Stimulated activated CD8-positive, alpha-beta memory T cell treated with anti-CD3 and anti-CD28 coated beads, Interleukin-4, amount 100 ng/mL, for 4 hours (primary cell): ENCODE data around the gene RPS24.
A peak's percentile ranks its signal among the peaks of the same experiment; 100 is the strongest.
"Not testable (repeated sequence)": the region's sequence is repeated elsewhere in the genome, so short reads cannot be mapped to it uniquely, and the experiment has no call there.

Experiments used
- DNase-seq, 2 donors: peaks; one replicate each; pipeline ENCODE4 v3.0.0-alpha.2; 2020; ENCODE audit warnings: low read depth in 2 of 2, low spot score in 1 of 2

RPS24 gene

DNA sequence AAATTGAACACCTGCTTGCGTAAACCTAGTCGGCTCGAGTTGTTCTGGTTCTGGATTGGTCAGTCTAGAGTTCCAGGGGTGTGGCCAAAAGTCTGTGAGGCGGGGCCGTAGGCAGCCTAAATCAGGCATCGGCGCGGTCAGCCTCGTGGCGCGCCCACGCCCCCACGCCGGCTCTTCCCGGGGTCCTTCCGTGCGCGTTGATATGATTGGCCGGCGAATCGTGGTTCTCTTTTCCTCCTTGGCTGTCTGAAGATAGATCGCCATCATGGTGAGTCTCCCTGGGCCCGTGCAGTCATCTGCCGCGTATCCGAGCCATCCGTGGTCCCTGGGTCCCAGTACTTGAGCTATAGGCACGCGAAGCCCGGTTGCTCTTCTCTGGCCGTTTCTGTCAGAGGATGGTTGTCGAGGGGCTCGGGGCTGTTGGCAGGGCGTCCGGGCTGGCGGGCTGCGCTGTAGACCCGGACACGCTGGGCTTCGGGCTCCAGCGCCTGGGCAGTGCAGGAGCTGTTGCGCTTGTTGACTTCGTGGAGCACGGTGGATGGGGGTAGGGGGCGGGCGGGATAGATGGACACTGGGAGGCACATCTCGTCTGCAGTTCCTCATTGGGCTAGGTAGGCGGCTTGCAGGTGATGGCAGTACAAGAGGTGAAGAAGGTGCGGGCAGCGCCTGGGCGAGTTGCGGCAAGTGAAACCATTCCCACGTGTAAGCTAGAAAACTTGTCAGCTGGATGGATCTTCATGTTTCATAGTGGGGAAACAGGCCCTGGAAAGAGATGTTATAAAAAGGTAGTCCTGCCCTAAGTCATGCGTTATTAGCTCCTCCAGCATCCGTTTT, at the start of gene RPS24:
TSS of gene RPS24 (plus strand) at position 227 of the 834 bp plus-strand sequence. CDS start at position 266, 39 bp downstream.
- DNase-seq = peak; percentile 84 to 89

DNA sequence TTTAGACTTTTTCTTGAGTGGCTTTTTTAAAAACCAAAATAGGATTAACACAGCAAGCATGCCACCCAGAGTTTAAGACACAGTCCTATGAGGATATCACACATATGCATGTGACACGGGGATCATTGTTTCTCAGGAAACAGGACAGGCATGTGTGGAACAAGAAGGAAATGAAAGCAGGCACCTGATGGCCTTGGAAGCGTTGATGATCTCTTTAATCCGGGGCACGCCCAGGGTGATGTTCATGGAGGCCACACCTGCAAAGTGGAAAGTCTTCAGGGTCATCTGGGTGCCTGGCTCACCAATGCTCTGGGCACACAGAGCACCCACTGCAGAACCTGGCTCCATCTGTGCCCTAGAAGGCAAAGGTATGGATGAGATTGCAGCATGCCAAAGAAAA, 48.7 kb upstream of the RPS24 start:
- DNase-seq = no peak

DNA sequence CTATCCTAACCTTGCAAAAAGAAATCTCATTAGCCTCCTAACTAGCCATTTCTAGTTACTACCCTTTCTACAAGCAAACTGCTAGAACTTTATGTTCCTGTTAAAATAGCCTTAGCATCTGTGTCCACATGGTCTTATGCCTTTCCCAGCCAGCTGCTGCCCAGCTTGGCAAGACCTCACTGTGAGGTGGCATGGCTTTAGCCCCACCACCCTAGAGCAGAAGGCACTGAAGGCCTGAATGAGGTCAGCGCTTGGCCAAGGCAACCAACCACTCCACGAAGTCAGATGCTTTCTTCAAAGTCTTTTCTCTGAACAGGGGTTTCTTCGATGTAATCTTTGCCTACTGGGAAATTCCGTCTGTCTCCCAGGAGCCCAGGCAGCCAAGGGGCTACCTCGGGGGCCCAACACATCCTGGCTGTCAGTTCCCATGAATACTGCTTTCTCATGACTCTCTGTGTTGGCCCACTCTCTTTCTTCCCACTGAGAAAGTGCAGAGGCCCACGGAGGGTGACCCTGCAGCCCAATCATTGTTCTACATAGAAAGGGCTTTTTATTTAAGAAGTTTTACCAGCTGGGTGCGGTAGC, 45.9 kb upstream of the RPS24 start:
- no peak for DNase-seq

DNA sequence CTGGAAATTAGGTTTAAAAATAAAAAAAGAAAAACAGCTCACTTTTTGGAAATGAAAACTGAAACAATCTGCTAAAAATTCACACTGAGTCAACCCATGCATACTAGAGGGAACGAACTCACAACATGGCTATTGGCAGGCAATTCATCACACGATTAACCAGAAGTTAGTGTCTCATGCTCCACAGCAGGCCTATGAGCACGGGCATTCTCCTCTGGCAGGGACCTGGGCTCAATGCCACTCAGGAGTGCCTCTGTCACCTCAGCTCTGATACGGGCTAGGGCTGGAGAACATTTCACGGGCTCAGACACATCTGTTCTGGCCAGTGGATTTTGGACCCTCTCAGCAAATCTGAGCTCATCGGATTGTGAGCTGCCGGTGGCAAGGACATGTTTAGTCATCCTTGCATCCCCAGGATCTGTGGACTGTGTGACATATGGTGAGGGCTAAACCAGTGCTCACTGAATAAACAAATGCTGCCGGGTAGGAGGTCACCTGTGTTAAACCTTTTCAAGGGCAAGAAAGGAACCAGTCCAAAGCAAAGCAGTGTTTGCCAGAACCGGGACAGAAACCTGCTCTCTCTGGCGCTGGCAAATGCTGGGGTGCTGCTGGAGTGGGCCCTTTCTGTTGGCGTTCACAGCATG, 44.5 kb upstream of the RPS24 start:
- DNase-seq = no peak

DNA sequence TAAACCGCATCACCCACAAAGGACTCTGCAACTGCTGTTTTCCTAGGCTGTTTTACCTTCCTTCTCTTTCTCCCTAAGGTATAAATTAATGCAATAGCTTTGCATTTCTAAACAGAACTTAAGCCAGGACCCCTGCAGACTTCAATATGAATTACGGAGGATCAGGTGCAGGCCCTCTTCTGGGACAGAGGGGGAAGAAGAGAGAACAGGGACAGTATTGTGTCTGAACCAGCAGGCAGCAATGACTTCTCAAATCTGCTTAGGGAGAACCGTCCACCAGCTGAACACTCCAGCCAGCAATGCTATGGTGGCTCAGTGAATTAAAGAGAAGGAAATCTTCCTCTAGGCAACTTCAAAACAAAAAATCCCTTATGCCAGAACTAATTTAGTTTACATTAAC, 40.0 kb upstream of the RPS24 start:
- DNase-seq = no peak

DNA sequence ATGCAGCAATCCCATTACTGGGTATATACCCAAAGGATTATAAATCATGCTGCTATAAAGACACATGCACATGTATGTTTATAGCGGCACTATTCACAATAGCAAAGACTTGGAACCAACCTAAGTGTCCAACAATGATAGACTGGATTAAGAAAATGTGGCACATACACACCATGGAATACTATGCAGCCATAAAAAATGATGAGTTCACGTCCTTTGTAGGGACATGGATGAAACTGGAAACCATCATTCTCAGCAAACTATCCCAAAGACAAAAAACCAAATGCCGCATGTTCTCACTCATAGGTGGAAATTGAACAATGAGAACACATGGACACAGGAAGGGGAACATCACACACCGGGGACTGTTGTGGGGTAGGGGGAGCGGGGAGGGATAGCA, 34.9 kb upstream of the RPS24 start:
- DNase-seq = not testable (repeated sequence)

DNA sequence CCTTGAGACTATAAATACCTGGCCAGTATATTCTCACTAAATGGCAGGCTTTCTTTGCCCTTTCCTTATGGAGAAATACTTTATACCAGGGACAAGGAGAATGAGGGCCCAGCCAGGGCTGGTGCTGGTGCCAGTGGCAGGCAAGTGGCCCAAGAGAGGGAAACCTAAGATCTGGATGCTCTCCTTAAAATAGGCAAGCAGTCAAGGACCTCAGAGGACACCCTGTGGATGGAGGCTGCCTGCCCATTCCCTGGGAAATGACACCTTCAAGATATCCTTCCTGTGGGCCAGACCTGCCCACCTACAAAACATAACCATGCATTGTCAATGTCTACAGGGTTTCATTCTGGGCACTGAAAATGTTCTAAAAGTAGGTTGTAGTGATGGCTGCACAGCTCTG, 33.5 kb upstream of the RPS24 start:
- DNase-seq = no peak

DNA sequence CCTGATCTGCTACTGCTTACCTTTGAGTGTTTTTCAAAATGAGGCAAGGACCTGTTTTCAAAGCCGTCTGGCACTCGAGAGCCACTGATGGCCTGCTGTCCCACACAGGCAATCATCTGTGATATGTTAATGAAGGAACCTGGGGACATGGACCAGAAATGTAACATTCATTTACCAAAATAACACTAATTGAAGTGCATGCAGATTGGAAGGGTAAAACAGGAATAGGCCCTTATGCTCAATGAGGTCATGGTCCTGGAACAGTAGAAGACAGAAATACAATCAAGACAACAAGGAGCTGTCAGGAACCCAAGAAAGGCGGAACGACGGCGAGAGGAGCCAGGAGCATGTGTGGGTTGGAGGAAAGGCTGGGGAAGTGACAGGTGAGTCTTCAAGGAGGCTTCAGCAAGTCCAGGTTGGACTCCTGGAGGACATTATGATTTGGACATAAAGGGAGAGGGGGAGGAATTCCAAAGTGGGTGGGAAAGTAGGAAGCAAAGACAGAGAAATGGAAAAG, 32.6 kb upstream of the RPS24 start:
- no peak for DNase-seq

DNA sequence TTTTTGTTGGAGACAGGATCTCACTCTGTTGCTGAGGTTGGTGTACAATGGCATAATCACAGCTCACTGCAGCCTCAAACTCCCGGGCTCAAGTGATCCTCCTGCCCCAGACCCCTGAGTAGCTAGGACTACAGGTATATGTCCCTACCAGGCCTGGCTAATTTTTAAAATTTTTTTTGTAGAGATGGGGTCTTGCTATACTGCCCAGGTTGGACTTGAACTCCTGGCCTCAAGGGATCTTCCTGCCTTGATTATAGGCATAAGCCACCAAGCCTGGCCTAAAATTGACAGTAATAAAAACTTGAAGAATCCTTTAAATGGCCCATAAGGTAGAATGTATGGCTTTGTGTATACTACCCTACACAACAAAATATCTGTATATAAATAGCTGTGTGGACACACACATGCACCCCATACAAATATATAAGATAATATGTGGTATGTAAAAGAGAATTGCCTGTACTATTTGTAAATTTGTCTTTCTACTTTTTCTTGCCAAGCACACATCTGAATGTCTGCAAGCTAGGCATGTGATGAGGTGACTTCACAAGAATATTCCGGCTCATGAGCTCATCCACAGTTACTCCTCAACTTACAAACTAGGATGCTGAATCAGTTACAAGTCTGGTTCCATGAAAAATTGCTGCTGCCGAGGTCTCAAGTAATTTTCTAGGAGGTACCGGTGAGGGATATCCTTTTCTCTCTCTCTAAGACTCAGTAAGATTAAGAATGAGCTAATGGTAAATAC, 30.9 kb upstream of the RPS24 start:
- DNase-seq = no peak

DNA sequence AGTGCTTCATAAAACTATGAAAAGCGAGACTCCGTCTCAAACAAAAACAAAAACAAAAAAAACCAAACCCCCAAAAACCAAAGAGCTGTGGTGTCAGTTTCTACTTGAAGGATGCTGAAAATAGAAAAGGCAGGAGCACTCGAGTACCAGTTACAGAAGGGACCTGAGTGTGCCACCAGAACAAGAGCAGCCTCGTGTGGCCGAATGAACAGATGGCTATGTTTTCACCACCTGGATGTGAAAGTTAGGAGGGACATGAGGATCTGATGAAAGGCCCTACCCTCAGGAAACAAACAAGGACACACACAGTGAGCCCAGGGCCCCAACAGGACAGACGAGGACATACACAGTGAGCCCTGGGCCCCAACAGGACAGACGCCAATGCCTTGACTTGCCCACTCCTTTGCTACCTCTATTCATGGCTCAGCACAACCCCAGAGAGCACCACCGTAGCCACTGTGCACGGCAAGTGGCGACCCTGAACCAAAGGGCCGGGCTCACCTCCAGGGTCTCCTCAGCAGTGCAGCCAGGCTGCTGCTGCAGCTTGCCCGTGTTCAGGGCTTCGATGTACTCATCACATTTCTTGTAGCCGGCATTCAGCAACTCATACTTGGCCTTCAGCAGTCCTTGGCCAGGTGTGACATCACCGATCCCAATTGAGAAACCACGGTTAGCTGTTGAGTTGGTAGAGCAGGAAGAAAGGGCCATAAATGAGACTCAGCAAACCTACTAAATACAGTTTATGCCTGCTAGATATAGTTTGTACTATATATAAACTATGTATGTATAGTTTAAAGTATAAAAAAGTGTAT, 29.2 kb upstream of the RPS24 start:
- no peak for DNase-seq

DNA sequence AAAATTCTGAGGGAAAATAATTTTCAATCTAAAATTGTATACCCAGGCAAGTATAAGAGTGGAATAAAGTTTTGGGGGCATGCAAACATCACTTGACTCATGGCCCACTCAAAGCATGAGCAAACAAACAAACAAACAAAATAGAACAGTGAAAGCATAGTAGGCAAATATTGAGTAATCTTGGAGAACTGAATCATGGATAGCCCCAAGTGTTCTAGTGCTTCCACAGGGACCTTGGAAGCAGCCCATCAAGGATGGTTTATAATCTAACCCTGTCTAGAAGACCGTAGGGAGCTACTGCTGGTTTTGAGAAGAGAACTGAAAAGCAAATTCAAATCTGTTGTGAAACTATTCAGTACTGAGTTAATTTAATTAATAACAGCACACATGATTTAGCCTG, 26.5 kb upstream of the RPS24 start:
- DNase-seq = no peak

DNA sequence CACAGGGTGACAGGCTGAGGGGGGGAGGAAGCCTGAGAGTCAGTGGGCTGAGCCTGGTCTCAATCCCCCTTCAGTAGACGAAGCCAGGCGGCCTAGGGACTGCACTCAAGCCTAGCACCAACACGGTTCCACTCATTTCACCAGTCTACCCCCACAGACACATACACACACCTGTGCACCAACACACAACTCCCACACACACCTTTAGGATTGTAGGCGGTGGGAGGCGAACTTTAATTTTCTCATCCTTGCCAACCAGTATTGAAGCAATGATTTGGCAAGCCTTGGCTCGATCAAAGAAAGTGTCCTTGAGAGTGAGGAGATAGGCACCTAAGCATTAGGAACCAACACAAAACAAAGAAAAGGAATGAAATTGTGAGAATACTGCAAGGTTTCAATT, 24.0 kb upstream of the RPS24 start:
- DNase-seq = no peak

DNA sequence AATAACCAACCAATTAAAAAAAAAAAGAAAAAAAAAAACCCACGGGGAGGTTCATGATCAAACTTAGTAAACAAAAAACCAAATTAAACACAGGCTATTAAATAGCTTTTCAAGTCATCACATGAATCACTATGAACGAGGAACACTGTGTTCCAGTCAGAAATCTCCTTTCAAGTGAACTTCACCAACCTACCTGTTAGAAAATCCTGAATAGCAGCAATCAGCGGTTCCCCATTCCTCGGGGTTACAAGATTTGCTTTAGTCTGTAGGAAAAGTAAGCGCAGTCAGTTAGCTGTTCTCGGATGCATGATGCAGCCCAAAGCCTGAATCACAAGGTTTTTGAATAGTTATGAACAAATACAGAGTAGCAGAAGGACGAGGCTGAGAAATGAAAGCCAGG, 23.4 kb upstream of the RPS24 start:
- DNase-seq = no peak

DNA sequence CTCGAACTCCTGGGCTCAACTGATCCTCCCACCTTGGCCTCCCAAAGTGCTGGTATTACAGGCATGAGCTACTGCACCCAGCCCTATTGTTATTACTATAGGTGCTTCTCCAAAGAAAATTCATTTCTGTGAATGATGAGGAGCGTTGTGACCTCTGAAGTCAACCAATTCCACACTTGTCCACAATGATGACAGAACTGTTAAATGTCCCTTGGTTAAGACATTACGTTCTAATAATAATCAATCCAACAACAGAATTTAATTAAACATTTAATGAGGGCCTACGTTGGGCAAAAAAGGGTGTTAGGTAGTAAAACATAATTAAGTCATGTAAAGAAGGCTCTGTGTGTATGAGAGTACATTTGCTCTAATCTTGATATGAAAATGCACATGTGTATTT, 22.6 kb upstream of the RPS24 start:
- no peak for DNase-seq

DNA sequence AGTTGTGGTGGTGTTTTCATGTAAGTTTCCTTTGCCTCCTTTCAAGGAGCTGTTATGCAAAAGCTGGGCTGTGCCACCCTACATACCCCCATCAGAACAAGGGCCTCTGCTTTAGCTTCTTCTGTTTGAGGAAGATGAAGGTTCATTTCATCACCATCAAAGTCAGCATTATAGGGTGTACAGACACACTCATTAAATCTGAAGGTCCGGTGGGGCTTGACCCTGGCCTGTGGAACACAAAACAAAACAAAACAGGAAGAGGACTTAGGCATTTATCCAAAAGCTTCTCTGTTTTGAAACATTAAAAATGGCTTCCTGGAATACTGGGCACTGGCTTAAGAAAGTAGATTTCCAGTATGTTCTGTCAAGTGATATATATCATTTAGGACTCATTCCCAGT, 20.1 kb upstream of the RPS24 start:
- DNase-seq = no peak

DNA sequence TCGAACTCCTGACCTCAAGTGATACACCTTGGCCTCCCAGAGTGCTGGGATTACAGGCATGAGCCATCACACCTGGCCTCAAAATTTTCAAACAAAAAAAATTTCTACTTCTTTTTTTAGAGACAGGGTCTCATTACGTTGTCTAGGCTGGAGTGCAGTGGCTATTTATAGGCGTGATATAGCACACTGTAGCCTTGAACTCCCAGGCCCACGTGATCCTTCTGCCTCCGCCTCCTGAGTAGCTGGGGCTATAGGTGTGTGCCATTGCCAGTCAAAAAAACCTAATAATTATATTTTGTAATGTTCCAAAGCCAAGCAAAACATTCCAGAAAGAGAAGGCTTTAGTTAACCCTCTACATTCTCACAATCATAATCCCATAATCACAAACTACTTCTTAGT, 18.1 kb upstream of the RPS24 start:
- no peak for DNase-seq

DNA sequence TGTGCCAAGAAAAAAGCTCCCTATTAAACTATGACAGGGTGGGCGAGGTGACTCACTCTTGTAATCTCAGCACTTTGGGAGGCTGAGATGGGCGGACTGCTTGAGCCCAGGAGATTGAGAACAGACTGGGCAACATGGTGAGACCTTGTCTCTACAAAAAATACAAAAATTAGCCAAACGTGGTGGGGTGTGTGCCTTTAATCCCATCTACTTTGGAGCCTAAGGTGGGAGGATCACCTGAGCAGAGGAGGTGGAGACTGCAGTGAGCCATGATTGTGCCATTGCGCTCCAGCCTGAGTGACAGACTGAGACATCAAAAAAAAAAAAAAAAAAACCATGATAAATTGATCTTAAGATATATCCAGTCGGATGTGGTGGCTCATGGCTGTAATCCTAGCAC, 15.8 kb upstream of the RPS24 start:
- DNase-seq = no peak

DNA sequence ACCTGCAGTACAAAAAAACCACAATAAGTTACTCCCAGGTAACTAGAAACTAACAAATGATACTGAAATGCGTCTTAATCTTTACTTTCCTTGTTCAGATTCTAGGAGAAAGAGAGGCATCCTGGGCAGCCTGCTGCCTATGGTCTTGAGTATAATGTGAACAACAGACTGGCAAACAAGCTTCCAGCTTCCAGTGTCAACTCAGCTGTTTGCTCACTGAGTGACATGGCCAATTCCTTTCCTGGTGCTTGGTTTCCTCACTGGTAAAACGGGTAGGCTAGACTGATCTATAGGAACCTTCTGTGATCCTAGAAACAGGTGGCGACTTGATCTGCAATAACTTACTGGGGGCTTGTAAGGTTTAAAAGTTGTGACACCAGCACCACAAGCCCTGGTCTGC, 14.4 kb upstream of the RPS24 start:
- DNase-seq = no peak

DNA sequence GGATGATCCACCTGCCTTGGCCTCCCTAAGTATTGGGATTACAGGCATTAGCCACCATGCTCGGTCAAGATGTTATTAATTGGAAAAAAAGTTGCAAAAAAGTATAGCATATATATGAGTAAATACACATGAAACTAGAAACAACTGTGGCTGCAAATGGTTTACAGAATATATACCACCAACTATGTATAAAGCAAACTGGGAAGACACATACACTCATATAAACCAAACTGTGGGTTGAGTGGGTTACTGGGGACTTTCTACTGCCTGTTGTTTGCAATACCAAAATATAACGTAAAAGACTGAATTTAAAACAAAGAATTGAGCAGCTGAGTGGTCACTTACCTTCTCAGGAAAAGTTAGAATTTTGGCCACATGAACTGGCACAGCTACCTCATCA, 12.5 kb upstream of the RPS24 start:
- no peak for DNase-seq

DNA sequence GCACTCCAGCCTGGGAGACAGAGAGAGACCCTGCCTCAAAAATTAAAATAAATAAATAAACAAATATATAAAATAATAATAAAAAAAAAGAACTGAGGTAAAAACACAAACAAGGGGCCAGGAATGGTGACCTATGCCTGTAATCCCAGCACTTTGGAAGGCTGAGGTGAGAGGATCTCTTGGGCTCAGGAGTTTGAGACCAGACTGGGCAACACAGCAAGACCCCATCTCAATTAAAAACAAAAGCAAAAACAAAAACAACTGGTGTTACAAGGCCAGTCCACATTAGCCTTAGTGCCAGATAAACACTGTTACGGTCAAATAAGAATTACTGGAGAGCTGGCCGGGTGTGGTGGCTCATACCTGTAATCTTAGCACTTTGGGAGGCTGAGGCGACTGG, 9.9 kb upstream of the RPS24 start:
- no peak for DNase-seq
